ENCODE data around the gene HNRNPUL1.

HNRNPUL1 gene

GRCh38 chr19:41354343-41354953 lies 90.3 kb downstream of the HNRNPUL1 start:
- FAIRE-seq = no peak
- TF ChIP-seq TAF1 (IDR thresholded peaks at IDR 0.05; ENCODE audit: low read depth, low read length) (no peak), POU2F2 (IDR thresholded peaks at IDR 0.05; ENCODE audit: low read depth, low read length) (no peak), POLR2A (IDR thresholded peaks at IDR 0.05; ENCODE audit: low read depth, low read length) (no peak), SPI1 (IDR thresholded peaks at IDR 0.05; ENCODE audit: low read depth, low read length) (no peak), POLR2AphosphoS5 (IDR thresholded peaks at IDR 0.05; ENCODE audit: low read depth, low read length) (no peak), PAX5 (IDR thresholded peaks at IDR 0.05; ENCODE audit: insufficient read depth, low read length, severe bottlenecking) (no peak)
- DNase-seq (ENCODE audit: insufficient read length, low spot score) = no peak

- TF ChIP-seq TAF1 (IDR thresholded peaks at IDR 0.05; ENCODE audit: low read depth, low read length) (no peak), POLR2AphosphoS5 (IDR thresholded peaks at IDR 0.05; ENCODE audit: low read depth, low read length) (no peak), SPI1 (IDR thresholded peaks at IDR 0.05; ENCODE audit: low read depth, low read length) (no peak), POLR2A (IDR thresholded peaks at IDR 0.05; ENCODE audit: low read depth, low read length) (no peak), PAX5 (IDR thresholded peaks at IDR 0.05; ENCODE audit: insufficient read depth, low read length, severe bottlenecking) (no peak)
- FAIRE-seq (no peak), DNase-seq (ENCODE audit: insufficient read length, low spot score) (no peak)
Observed at GRCh38 chr19:41355035-41355434, 90.9 kb downstream of the HNRNPUL1 start.

GRCh38 chr19:41355802-41356201 lies 91.6 kb downstream of the HNRNPUL1 start:
- DNase-seq (ENCODE audit: insufficient read length, low spot score) (no peak), FAIRE-seq (no peak)
- no peak for TF ChIP-seq POLR2A (IDR thresholded peaks at IDR 0.05; ENCODE audit: low read depth, low read length)
- no peak for TF ChIP-seq POLR2AphosphoS5 (IDR thresholded peaks at IDR 0.05; ENCODE audit: low read depth, low read length)
- no peak for TF ChIP-seq SPI1 (IDR thresholded peaks at IDR 0.05; ENCODE audit: low read depth, low read length)
- no peak for TF ChIP-seq TAF1 (IDR thresholded peaks at IDR 0.05; ENCODE audit: low read depth, low read length)
- no peak for TF ChIP-seq POU2F2 (IDR thresholded peaks at IDR 0.05; ENCODE audit: low read depth, low read length)
- TF ChIP-seq PAX5 (IDR thresholded peaks at IDR 0.05; ENCODE audit: insufficient read depth, low read length, severe bottlenecking) = no peak

GRCh38 chr19:41356984-41357739 lies 93.0 kb downstream of the HNRNPUL1 start:
- no peak for TF ChIP-seq TAF1 (IDR thresholded peaks at IDR 0.05; ENCODE audit: low read depth, low read length)
- DNase-seq (ENCODE audit: insufficient read length, low spot score) (no peak), FAIRE-seq (no peak)

Data from GM12891 (cell line).